A549 treated with DMSO at 1 μM for 4 hours (cell line): ENCODE data around the gene FLNB. TPM values are rescaled to one million over a fixed set of nuclear protein-coding genes. Genes with fewer than 3 reads are reported as not detected.

ENCODE experiments used
- total RNA-seq: library from RNA; stranded (reverse); fragments of 200-300 nt; extraction: Qiagen RNA extraction; gene quantifications from 5 replicates; pipeline ENCODE4 v1.2.3, GENCODE V29; 2022; ENCODE audit warnings: low read depth

FLNB gene
- 274 to 326 TPM (median 303 TPM) in 5 replicates for total RNA-seq

GRCh38 chr3:58008141-58009025 is at the start of gene FLNB:
FLNB (plus strand) TSS chr3:58008422; CDS start chr3:58008565, 143 bp downstream.

GRCh38 chr3:58210761-58211460 is 202.7 kb downstream of the FLNB start, which contains the start of gene DNASE1L3:
DNASE1L3 (minus strand) TSS chr3:58210972; CDS start chr3:58210906, 66 bp downstream.

Other genes with a start within 250 kb of the FLNB start
- gene DNASE1L3, start 202.6 kb downstream of the FLNB start, total RNA-seq: 0.11 to 0.29 TPM (median 0.21 TPM) in 3 of 5 replicates, not detected in the others
- gene ABHD6, start 229.4 kb downstream of the FLNB start, total RNA-seq: 10.8 to 14.1 TPM (median 13.5 TPM) in 5 replicates